Measurements from ENCODE around the gene PDZRN4.

GRCh38 chr12:41485203-41485602, 297.1 kb downstream of the PDZRN4 start:
- TF ChIP-seq CTCF (conservative IDR thresholded peaks at IDR 0.05; ENCODE audit: low read depth, low read length): no peak
- no peak for TF ChIP-seq ELK1 (IDR thresholded peaks at IDR 0.05; ENCODE audit: borderline replicate concordance, low read depth, low read length)
- TF ChIP-seq FOS (IDR thresholded peaks at IDR 0.05; ENCODE audit: low read depth, low read length): no peak
- TF ChIP-seq RFX5 (IDR thresholded peaks at IDR 0.05; ENCODE audit: low read depth, low read length): no peak
- TF ChIP-seq CEBPB (IDR thresholded peaks at IDR 0.05; ENCODE audit: low read depth, low read length): no peak
- TF ChIP-seq RCOR1 (IDR thresholded peaks at IDR 0.05; ENCODE audit: insufficient replicate concordance, low read length): no peak
- no peak for TF ChIP-seq POLR2A (IDR thresholded peaks at IDR 0.05; ENCODE audit: low read depth, low read length)
- no peak for TF ChIP-seq MAFK (IDR thresholded peaks at IDR 0.05; ENCODE audit: low read depth, low read length)
- TF ChIP-seq, protein P1, sequence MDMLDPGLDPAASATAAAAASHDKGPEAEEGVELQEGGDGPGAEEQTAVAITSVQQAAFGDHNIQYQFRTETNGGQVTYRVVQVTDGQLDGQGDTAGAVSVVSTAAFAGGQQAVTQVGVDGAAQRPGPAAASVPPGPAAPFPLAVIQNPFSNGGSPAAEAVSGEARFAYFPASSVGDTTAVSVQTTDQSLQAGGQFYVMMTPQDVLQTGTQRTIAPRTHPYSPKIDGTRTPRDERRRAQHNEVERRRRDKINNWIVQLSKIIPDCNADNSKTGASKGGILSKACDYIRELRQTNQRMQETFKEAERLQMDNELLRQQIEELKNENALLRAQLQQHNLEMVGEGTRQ (IDR thresholded peaks at IDR 0.05; ENCODE audit: low read depth, low read length): no peak
- no peak for TF ChIP-seq SMC3 (IDR thresholded peaks at IDR 0.05; ENCODE audit: low read depth, low read length)
- no peak for TF ChIP-seq CHD1 (IDR thresholded peaks at IDR 0.05; ENCODE audit: low read depth, low read length)
- TF ChIP-seq BHLHE40 (IDR thresholded peaks at IDR 0.05; ENCODE audit: low read depth, low read length): no peak
- TF ChIP-seq RAD21 (IDR thresholded peaks at IDR 0.05; ENCODE audit: low read length): no peak

Data from IMR-90 (cell line).